Measurements from ENCODE around the gene NCAPD2.

Gene NCAPD2

DNA sequence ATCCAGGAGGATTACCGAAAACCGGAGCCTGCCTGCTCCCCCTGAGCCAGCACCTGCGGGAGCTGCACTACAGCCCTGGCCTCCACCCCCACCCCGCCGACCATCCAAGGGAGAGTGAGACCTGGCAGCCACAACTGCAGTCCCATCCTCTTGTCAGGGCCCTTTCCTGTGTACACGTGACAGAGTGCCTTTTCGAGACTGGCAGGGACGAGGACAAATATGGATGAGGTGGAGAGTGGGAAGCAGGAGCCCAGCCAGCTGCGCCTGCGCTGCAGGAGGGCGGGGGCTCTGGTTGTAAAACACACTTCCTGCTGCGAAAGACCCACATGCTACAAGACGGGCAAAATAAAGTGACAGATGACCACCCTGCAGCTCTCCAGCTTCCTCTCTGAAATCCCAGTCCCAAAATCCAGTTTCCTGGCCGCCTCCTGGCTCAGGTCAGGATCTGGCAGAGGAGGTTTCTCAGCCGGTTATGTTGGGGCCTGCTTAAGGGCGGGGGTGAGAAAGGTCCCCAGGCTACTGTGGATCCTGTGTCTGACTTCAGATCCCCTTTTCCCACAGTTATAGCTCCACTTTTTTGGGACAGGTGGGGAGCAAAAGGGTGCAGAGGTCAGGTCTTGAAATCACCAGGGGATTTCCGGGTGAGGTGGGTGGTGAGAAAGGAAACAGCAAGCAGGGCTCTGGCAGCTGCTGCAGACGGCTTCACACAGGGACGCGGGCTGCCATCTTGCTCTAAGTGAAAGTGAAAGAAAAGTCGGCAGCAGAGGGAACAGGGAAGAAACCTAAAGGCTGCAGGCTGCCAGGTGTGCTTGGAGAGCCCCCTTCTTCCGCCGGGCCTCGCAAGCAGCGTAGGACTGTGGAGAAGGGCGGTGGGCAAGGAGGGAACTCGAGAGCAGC is 42.3 kb upstream of the NCAPD2 start, which contains the start of gene TAPBPL (continued):
- TF ChIP-seq, protein P1, sequence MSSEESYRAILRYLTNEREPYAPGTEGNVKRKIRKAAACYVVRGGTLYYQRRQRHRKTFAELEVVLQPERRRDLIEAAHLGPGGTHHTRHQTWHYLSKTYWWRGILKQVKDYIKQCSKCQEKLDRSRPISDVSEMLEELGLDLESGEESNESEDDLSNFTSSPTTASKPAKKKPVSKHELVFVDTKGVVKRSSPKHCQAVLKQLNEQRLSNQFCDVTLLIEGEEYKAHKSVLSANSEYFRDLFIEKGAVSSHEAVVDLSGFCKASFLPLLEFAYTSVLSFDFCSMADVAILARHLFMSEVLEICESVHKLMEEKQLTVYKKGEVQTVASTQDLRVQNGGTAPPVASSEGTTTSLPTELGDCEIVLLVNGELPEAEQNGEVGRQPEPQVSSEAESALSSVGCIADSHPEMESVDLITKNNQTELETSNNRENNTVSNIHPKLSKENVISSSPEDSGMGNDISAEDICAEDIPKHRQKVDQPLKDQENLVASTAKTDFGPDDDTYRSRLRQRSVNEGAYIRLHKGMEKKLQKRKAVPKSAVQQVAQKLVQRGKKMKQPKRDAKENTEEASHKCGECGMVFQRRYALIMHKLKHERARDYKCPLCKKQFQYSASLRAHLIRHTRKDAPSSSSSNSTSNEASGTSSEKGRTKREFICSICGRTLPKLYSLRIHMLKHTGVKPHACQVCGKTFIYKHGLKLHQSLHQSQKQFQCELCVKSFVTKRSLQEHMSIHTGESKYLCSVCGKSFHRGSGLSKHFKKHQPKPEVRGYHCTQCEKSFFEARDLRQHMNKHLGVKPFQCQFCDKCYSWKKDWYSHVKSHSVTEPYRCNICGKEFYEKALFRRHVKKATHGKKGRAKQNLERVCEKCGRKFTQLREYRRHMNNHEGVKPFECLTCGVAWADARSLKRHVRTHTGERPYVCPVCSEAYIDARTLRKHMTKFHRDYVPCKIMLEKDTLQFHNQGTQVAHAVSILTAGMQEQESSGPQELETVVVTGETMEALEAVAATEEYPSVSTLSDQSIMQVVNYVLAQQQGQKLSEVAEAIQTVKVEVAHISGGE (tag by site-specific recombination; conservative IDR thresholded peaks at IDR 0.05; ENCODE audit: low read depth) = no peak
- TF ChIP-seq ZNF544 (tag by site-specific recombination; IDR thresholded peaks at IDR 0.05) = no peak
- TF ChIP-seq ZNF19 (tag by site-specific recombination; IDR thresholded peaks at IDR 0.05; ENCODE audit: low read depth) = no peak

DNA sequence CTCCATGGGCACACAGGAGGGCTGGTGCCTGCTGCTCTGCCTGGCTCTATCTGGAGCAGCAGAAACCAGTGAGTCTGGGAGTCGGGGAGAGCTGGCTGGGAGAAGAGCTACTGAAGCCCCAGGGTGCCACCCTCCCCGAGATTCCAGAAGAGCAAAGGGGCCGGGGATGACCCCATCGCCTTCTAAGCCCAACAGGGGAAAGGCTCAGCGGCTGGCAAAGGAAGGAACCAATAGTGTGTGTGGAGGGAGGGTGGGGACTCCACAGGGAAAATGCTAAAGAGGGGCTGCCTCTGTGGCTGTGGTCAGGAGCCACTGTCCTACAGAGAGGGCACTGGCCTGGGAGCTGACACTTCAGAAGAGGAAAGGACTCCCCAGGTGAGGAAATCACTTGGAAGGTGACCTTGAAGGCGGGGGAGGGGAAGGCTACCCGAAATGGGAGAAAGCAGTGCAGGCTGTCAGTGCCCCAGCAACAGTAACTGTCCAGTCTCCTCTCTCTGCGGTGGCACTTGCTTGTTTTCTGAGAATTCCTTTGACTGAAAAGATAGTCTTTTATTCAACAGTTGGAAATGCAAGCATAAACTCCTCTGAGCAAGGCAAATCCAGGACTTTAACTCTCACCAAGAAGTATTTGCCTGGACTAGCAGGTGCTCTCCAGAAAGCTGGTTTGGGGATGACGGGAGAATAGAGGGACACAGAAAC is 41.5 kb upstream of the NCAPD2 start:
- TF ChIP-seq ZNF433 (tag by site-specific recombination; IDR thresholded peaks at IDR 0.05; ENCODE audit: low read depth) = no peak
- peak; percentile 71 for TF ChIP-seq ZIC2 (tag by site-specific recombination; IDR thresholded peaks at IDR 0.05)
- TF ChIP-seq, protein P2, sequence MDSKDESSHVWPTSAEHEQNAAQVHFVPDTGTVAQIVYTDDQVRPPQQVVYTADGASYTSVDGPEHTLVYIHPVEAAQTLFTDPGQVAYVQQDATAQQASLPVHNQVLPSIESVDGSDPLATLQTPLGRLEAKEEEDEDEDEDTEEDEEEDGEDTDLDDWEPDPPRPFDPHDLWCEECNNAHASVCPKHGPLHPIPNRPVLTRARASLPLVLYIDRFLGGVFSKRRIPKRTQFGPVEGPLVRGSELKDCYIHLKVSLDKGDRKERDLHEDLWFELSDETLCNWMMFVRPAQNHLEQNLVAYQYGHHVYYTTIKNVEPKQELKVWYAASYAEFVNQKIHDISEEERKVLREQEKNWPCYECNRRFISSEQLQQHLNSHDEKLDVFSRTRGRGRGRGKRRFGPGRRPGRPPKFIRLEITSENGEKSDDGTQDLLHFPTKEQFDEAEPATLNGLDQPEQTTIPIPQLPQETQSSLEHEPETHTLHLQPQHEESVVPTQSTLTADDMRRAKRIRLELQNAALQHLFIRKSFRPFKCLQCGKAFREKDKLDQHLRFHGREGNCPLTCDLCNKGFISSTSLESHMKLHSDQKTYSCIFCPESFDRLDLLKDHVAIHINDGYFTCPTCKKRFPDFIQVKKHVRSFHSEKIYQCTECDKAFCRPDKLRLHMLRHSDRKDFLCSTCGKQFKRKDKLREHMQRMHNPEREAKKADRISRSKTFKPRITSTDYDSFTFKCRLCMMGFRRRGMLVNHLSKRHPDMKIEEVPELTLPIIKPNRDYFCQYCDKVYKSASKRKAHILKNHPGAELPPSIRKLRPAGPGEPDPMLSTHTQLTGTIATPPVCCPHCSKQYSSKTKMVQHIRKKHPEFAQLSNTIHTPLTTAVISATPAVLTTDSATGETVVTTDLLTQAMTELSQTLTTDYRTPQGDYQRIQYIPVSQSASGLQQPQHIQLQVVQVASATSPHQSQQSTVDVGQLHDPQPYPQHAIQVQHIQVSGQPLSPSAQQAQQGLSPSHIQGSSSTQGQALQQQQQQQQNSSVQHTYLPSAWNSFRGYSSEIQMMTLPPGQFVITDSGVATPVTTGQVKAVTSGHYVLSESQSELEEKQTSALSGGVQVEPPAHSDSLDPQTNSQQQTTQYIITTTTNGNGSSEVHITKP (tag by site-specific recombination; IDR thresholded peaks at IDR 0.05) = peak; percentile 71
- TF ChIP-seq ZNF214 (tag by site-specific recombination; IDR thresholded peaks at IDR 0.05; ENCODE audit: borderline replicate concordance) = no peak
- peak; percentile 35; the same call in 1 of the 2 replicates for TF ChIP-seq ZNF341 (tag by site-specific recombination; IDR thresholded peaks at IDR 0.05; ENCODE audit: low read depth)
- peak; percentile 42; the same call in 1 of the 2 replicates for TF ChIP-seq SCRT2 (tag by site-specific recombination; IDR thresholded peaks at IDR 0.05)
- CTCF ChIA-PET = interaction anchor here (0.8 to 2.4 kb wide), 4 partner anchors 11 to 257 kb away, joined by 3 to 12 read pairs (median 4); no protein-coding TSS in a partner anchor
- POLR2A ChIA-PET = interaction anchor here (0.8 to 2.4 kb wide), 3 partner anchors 13 to 18 kb away, joined by 3 to 7 read pairs (median 3); partner anchors contain the start of gene VAMP1

DNA sequence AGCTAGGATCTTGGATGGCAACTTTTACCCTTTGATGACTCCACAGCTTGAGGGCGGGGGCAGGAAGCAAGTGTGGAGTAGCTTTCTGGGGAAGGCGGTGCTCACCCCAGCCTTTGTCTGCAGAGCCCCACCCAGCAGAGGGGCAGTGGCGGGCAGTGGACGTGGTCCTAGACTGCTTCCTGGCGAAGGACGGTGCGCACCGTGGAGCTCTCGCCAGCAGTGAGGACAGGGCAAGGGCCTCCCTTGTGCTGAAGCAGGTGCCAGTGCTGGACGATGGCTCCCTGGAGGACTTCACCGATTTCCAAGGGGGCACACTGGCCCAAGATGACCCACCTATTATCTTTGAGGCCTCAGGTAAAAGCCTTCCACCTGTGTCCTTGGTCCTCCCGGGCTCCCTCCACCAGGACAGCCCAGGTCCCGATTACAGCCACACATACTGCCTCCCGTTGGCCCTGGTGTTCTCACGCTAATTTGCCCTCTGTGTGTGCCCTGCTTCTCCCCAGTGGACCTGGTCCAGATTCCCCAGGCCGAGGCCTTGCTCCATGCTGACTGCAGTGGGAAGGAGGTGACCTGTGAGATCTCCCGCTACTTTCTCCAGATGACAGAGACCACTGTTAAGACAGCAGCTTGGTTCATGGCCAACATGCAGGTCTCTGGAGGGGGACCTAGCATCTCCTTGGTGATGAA is 40.8 kb upstream of the NCAPD2 start:
- H3K4me3 ChIP-seq (ENCODE audit: low read depth, low read length) = no peak overlapping the region
- ChIA-PET POLR2A (interaction anchor here (0.8 to 2.4 kb wide), 2 partner anchors 17 to 18 kb away, joined by 3 to 7 read pairs; partner anchors contain the start of gene VAMP1), CTCF (interaction anchor here (0.7 to 2.4 kb wide), 5 partner anchors 10 to 257 kb away, joined by 3 to 12 read pairs (median 3); no protein-coding TSS in a partner anchor)
- no peak overlapping the region for H3K27ac ChIP-seq (ENCODE audit: extremely low read depth, low read depth, low read length)
- peaks cover 0 to 3% of the 10 kb centered on the region in 2 experiments; a peak in 1 of 3 replicates for H3K36me3 ChIP-seq (ENCODE audit: control insufficient read depth in 2 of 2, insufficient read depth in 1 of 2, low read length in 2 of 2)
- TF ChIP-seq ZNF292 (tag by site-specific recombination; IDR thresholded peaks at IDR 0.05; ENCODE audit: borderline replicate concordance, low read depth) (no peak), ZNF626 (tag by site-specific recombination; IDR thresholded peaks at IDR 0.05) (no peak), ZNF341 (tag by site-specific recombination; IDR thresholded peaks at IDR 0.05; ENCODE audit: low read depth) (no peak), ZNF23 (tag by site-specific recombination; IDR thresholded peaks at IDR 0.05; ENCODE audit: borderline replicate concordance) (no peak), ZNF350 (tag by site-specific recombination; IDR thresholded peaks at IDR 0.05) (no peak), ZNF19 (tag by site-specific recombination; IDR thresholded peaks at IDR 0.05; ENCODE audit: low read depth) (no peak), ZNF274 (IDR thresholded peaks at IDR 0.05; ENCODE audit: low read length) (no peak), ZNF274 (tag by site-specific recombination; IDR thresholded peaks at IDR 0.05; ENCODE audit: borderline replicate concordance) (no peak), ZNF140 (tag by site-specific recombination; IDR thresholded peaks at IDR 0.05) (no peak)
- TF ChIP-seq, protein P1 (tag by site-specific recombination; conservative IDR thresholded peaks at IDR 0.05; ENCODE audit: low read depth) = no peak
- no peaks in the 10 kb centered on the region for H3K9me3 ChIP-seq (ENCODE audit: control insufficient read depth, insufficient read depth, low read depth, low read length)
- no peaks in the 10 kb centered on the region for H3K4me1 ChIP-seq (ENCODE audit: control insufficient read depth, insufficient read depth, low read length)

More for the DNA sequence above, 41.5 kb upstream of the NCAPD2 start:
- no peak overlapping the region for H3K4me3 ChIP-seq (ENCODE audit: low read depth, low read length)
- H3K27ac ChIP-seq (ENCODE audit: extremely low read depth, low read depth, low read length) = no peak overlapping the region
- H3K36me3 ChIP-seq (ENCODE audit: control insufficient read depth in 2 of 2, insufficient read depth in 1 of 2, low read length in 2 of 2) = peaks cover 0 to under 1% of the 10 kb centered on the region in 2 experiments; a peak in 1 of 3 replicates
- H3K9me3 ChIP-seq (ENCODE audit: control insufficient read depth, insufficient read depth, low read depth, low read length) = no peaks in the 10 kb centered on the region
- no peaks in the 10 kb centered on the region for H3K4me1 ChIP-seq (ENCODE audit: control insufficient read depth, insufficient read depth, low read length)
